ENCODE measurements around the gene ZMYM2.

ZMYM2 gene

DNA sequence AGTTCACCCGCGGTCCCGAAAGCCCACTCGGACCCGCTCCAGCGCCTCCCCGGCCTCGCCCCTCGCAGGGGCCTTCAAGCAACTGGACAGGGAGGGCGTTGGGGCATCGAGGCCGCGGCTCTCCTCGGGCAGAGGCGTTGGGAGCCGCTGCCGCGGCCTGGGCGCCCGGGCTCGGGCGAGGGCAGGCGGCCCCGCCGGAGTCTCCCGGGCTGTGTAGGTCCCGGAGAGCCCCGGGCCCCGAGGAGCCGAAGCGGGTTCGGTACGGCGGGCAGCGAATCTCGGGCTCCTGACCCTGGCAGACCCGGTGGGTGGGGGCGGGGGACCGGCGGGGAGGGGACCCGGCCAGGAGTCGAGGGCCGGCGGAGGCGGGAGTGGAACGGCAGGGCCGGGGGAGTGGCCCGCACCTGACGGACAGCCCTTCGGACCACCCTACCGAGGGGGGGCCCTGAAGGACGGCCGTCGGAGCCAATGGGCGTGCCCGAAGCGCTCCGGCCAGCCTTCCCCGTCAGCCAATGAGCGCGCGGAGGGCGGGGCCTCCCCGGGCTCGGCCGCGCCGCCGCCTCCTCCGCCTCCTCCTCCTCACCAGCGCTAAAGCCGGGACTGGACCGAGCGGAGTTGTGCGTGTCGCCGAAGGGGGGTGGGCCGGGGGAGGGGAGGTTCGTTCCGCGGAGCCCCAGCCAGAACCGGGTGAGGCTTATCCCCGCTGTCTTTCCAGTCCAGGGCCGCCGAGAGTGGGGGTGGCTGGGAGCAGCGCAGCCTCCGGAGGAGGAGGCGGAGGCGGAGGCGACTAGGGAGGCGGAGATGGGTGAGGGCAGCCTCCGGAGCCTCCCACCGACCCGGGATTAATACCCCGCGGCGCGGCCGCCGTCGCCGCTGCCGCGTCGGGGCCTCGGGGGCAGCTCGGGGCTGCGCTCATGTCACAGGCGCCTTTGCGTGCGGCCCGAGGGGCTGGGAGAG lies at the start of gene ZMYM2:
Gene ZMYM2 (plus strand): TSS at position 573 of the 957 bp plus-strand sequence. CDS start 34,346 bp downstream, outside the sequence.
- H3K4me1 ChIP-seq (ENCODE audit: control insufficient read depth, insufficient read depth, low read length, unreplicated experiment), result peaks cover 12% of the 10 kb centered on the region
- H3K27me3 ChIP-seq (ENCODE audit: insufficient read depth, low read length), result no peaks in the 10 kb centered on the region
- peak within 1 kb of the TSS; percentile 83 for H3K27ac ChIP-seq (ENCODE audit: low read depth, low read length)
- H3K36me3 ChIP-seq (ENCODE audit: insufficient read depth, low read length), result peaks cover 12% of the 10 kb centered on the region
- H3K4me3 ChIP-seq (ENCODE audit: low read depth, low read length), result peak within 1 kb of the TSS; percentile 82
- peaks cover 36% of the 10 kb centered on the region for H3K79me2 ChIP-seq (ENCODE audit: control insufficient read depth, insufficient read depth, low read length, unreplicated experiment)
- H2AFZ ChIP-seq (ENCODE audit: low read length, unreplicated experiment), result peak within 1 kb of the TSS; percentile 74

DNA sequence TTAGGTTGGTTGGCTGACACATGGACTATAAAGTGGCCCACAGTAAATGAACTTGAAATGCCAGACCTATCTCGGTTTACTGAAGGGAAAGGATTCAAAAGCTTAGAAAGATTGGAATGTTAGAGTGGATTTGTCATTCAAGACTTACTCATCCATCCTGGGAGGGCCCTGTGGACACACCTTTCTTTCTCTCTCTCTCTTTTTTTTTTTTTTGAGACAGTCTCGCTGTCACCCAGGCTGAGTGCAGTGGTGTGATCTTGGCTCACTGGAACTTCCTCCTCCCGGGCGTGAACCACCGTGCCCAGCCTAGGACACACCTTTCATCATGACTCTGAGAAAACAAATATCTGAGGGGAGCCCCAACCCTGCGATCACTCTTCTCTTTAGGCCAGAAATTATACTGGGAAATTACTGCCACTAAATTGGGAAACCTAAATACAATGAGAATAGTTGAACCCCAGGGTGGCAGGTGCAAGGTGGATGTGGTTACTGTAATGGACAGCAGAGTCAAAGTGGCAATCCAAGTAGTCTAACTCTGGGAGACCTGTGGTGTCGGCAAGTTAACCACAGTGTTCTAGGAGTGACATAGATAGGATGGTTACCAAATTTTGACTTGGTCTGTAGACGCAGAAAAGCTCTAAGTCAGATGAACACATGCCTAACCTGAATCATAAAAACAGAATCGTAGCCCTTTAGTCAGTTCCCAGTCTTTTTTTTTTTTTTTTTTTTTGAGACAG lies 48.0 kb upstream of the ZMYM2 start:
- Histone ChIP-seq H3K4me3 (ENCODE audit: low read depth, low read length) (no peak overlapping the region), H3K27me3 (ENCODE audit: insufficient read depth, low read length) (no peaks in the 10 kb centered on the region), H3K36me3 (ENCODE audit: insufficient read depth, low read length) (no peaks in the 10 kb centered on the region), H3K4me1 (ENCODE audit: control insufficient read depth, insufficient read depth, low read length, unreplicated experiment) (no peaks in the 10 kb centered on the region), H3K27ac (ENCODE audit: low read depth, low read length) (no peak overlapping the region), H2AFZ (ENCODE audit: low read length, unreplicated experiment) (peak overlapping the region; percentile 48), H3K79me2 (ENCODE audit: control insufficient read depth, insufficient read depth, low read length, unreplicated experiment) (no peaks in the 10 kb centered on the region)

DNA sequence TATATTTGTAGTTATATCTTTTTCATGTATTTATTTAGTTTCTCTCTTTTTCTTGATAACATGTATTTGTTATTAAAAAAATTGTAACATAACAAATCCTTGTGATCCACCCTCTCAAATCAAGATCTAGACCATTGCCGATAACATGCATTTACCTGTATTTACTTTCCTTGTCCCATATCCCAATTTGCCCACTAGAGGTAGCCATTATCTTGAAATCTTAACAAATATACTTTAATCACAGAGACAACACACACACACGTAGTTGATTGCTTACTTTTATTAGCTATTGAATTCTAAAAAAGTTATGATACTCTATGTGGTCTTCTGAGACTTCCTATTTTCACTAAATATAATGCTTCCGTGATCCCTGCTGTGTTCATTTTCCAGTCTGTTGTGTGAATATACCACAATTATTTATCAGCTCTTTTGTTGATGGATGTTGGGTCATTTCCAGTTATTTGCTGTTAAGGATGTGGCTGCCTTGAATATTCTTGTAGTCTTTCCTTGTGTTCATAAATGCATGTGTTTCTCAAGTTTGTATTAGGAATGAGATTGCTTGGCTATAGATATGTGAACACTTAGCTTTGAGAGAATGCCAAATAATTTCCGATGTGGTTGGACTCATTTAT lies 31.3 kb upstream of the ZMYM2 start:
- Histone ChIP-seq H3K4me1 (ENCODE audit: control insufficient read depth, insufficient read depth, low read length, unreplicated experiment) (no peaks in the 10 kb centered on the region), H3K27me3 (ENCODE audit: insufficient read depth, low read length) (no peaks in the 10 kb centered on the region), H3K27ac (ENCODE audit: low read depth, low read length) (no peak overlapping the region), H3K79me2 (ENCODE audit: control insufficient read depth, insufficient read depth, low read length, unreplicated experiment) (no peaks in the 10 kb centered on the region), H3K36me3 (ENCODE audit: insufficient read depth, low read length) (no peaks in the 10 kb centered on the region), H2AFZ (ENCODE audit: low read length, unreplicated experiment) (peak overlapping the region; percentile 87), H3K4me3 (ENCODE audit: low read depth, low read length) (peak overlapping the region; percentile 43)

DNA sequence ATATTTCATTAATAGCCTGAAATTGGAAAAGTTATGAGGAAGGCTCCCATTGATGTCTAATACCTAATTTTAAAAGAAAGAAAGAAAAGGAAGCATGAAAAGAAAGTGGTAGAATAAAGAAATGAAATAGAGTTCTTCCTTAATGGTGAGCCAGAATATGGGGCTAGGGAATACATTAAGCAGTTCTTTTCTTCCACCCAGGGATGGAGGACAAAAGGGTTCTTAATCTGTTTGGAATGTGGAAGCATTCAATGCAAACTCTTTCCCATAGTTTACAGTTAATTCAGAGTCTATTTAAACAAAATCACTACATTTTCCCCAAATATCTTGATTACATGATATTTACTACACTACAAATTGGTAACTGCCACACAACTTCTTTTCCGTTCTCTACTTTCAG lies 18.4 kb upstream of the ZMYM2 start:
- H3K36me3 ChIP-seq (ENCODE audit: insufficient read depth, low read length), result no peaks in the 10 kb centered on the region
- H2AFZ ChIP-seq (ENCODE audit: low read length, unreplicated experiment), result no peak overlapping the region
- H3K4me3 ChIP-seq (ENCODE audit: low read depth, low read length), result no peak overlapping the region
- H3K27me3 ChIP-seq (ENCODE audit: insufficient read depth, low read length), result no peaks in the 10 kb centered on the region
- no peak overlapping the region for H3K27ac ChIP-seq (ENCODE audit: low read depth, low read length)
- H3K79me2 ChIP-seq (ENCODE audit: control insufficient read depth, insufficient read depth, low read length, unreplicated experiment), result no peaks in the 10 kb centered on the region
- no peaks in the 10 kb centered on the region for H3K4me1 ChIP-seq (ENCODE audit: control insufficient read depth, insufficient read depth, low read length, unreplicated experiment)

DNA sequence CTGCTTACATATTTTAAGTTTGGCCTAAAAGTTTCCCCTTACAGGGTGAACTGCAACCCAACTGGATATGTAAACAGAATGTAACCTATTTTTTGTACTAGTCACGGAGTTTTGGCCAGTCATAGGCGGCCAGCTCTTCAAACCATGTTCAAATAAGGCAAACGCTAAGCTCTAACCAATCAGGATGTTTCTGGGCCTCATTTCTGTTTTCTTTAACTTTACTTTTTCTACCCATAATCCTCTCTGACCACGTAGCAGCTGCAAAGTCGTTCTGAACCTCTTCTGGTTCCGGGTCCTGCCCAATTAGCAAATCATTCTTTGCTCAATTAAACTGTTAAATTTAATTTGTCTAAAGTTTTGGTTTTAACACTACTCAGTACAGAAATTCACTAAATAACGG lies 8.2 kb upstream of the ZMYM2 start:
- Histone ChIP-seq H3K27me3 (ENCODE audit: insufficient read depth, low read length) (no peaks in the 10 kb centered on the region), H3K79me2 (ENCODE audit: control insufficient read depth, insufficient read depth, low read length, unreplicated experiment) (no peaks in the 10 kb centered on the region), H3K27ac (ENCODE audit: low read depth, low read length) (no peak overlapping the region), H3K4me3 (ENCODE audit: low read depth, low read length) (no peak overlapping the region), H3K36me3 (ENCODE audit: insufficient read depth, low read length) (no peaks in the 10 kb centered on the region), H3K4me1 (ENCODE audit: control insufficient read depth, insufficient read depth, low read length, unreplicated experiment) (no peaks in the 10 kb centered on the region), H2AFZ (ENCODE audit: low read length, unreplicated experiment) (no peak overlapping the region)

DNA sequence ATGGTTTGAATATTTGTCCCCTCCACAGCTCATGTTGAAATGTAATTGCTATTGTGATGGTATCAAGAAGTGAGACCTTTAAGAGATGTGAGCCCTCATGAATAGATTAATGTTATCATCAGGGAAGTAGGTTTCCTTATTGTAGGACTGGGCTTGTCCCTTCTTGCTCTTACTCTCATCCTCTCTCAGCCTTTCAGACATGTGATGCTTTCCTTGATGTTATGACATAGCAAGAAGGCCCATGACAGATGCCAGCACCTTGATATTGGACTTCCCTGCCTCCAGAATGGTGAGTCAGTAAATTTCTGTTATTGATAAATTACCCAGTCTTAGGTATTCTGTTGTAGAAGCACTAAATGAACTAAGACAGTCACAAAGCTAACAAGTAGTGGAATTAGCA lies 5.7 kb upstream of the ZMYM2 start:
- Histone ChIP-seq H2AFZ (ENCODE audit: low read length, unreplicated experiment) (no peak overlapping the region), H3K27me3 (ENCODE audit: insufficient read depth, low read length) (no peaks in the 10 kb centered on the region), H3K4me3 (ENCODE audit: low read depth, low read length) (no peak overlapping the region), H3K36me3 (ENCODE audit: insufficient read depth, low read length) (no peaks in the 10 kb centered on the region), H3K4me1 (ENCODE audit: control insufficient read depth, insufficient read depth, low read length, unreplicated experiment) (no peaks in the 10 kb centered on the region), H3K79me2 (ENCODE audit: control insufficient read depth, insufficient read depth, low read length, unreplicated experiment) (no peaks in the 10 kb centered on the region), H3K27ac (ENCODE audit: low read depth, low read length) (no peak overlapping the region)

DNA sequence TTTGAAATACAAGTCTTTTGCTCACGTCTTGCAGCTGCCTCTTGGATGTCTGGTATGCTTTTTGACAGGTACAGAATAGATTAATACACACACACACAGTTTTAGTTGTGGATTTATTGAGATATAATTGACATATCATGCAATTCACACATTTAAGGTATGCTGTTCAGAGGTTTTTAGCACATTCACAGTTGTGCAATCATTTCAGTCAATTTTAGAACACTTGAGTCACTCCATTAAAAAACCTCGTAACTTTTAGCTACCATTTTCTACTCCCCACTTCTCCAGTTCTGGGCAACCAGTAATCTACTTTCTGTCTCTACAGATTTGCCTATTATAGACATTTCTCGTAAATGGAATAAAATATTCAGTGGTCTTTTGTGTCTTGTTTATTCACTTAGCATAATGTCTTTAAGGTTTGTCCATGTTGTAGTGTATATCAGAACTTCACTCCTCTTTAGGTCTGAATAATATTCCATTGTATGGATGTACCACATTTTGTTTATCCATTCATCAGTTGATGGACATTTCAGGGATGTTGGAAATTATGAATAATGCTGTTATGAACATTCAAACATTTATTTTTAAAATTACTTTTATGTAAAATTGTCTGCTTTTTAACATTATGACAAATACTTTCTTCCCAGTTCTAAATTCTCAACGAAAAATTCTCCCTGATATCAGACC lies 2.5 kb upstream of the ZMYM2 start:
- Histone ChIP-seq H3K36me3 (ENCODE audit: insufficient read depth, low read length) (0 out of 2 replicates have a peak, but pooled peaks cover 3% of the 10 kb centered on the region), H3K79me2 (ENCODE audit: control insufficient read depth, insufficient read depth, low read length, unreplicated experiment) (peaks cover 16% of the 10 kb centered on the region), H3K27ac (ENCODE audit: low read depth, low read length) (no peak overlapping the region), H3K4me3 (ENCODE audit: low read depth, low read length) (no peak overlapping the region), H3K4me1 (ENCODE audit: control insufficient read depth, insufficient read depth, low read length, unreplicated experiment) (peaks cover under 1% of the 10 kb centered on the region), H2AFZ (ENCODE audit: low read length, unreplicated experiment) (no peak overlapping the region), H3K27me3 (ENCODE audit: insufficient read depth, low read length) (no peaks in the 10 kb centered on the region)

DNA sequence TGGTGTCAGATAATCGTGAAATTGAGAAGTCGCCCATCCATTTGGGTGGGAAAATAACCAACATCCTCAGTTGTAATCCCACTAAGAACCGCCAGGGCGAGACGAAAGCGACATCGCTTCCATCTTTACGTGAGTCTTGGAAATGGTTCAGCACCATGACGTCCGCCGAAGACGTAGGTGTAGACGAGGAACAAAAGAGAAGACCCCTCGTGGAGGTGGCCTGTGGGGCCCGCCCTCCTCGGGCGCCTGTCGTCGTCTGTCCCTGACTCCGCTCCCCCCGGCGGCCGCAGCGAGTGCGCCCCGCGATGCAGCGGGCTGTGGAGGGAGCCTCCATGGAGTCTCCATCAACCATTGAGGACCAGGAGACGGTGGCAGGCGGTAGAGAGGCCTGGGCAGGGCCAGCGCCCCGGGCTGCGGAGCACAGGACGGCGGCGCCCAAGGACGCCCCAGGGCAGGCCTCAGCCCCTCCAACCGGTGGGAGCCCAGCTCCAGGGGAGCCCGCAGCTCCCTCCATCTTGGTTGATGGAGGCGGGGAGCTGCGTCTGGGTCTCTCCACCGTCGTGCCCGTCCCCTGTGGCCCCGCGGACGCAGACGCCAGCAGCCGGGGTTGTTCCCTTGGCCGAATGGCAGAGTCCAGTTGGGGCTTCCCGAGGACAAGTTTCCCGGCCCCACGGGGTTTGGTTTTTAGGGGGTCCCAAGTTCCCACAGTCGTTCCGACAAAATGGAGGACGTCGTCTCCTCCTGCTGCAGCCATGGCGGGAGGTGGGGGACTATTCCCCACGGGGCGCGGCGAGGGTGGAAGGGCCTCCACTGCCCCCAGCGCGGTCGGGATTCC lies 990 bp upstream of the ZMYM2 start:
- Histone ChIP-seq H3K4me3 (ENCODE audit: low read depth, low read length) (peak overlapping the region; percentile 74), H3K27me3 (ENCODE audit: insufficient read depth, low read length) (no peaks in the 10 kb centered on the region), H3K4me1 (ENCODE audit: control insufficient read depth, insufficient read depth, low read length, unreplicated experiment) (peaks cover 12% of the 10 kb centered on the region), H3K36me3 (ENCODE audit: insufficient read depth, low read length) (peaks cover 12% of the 10 kb centered on the region), H3K79me2 (ENCODE audit: control insufficient read depth, insufficient read depth, low read length, unreplicated experiment) (peaks cover 28% of the 10 kb centered on the region), H3K27ac (ENCODE audit: low read depth, low read length) (peak overlapping the region; percentile 83), H2AFZ (ENCODE audit: low read length, unreplicated experiment) (peak overlapping the region; percentile 74)

DNA sequence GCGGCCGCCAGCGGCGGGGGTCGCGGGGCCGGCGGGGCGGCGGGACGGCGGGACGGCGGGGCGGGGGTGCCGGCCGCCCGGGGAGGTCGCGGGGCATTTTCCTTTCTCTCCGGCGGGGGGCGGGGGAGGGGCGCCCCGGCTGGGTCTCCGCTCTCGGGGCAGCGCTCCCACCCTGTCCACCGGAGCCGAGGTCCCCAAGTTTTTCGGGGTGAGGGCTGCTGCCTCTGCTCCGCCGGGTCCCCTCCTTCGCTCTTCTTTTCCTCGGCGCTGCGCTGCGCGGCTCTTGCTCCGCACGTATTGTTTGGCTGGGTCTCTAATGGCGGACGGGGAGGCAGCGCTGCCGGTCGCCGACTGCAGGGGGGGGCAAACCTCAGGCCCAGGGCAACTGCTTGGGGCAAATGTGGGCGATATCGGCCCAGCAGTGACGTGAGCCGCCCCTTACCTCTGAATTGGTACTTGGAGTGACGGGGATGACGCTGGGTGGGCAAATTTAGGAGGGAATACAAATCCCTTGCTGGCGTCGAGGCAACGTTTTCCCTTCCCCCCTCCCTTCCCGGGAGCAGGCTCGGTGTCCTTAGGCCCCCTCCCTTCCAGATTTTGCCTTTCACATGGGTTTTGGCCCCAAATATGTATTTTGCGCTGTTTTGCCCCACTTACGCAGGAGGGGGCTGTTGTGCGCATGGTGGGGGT lies 759 bp downstream of the ZMYM2 start:
- Histone ChIP-seq H3K79me2 (ENCODE audit: control insufficient read depth, insufficient read depth, low read length, unreplicated experiment) (peaks cover 44% of the 10 kb centered on the region), H3K4me3 (ENCODE audit: low read depth, low read length) (peak overlapping the region; percentile 82), H2AFZ (ENCODE audit: low read length, unreplicated experiment) (peak overlapping the region; percentile 74), H3K27me3 (ENCODE audit: insufficient read depth, low read length) (no peaks in the 10 kb centered on the region), H3K4me1 (ENCODE audit: control insufficient read depth, insufficient read depth, low read length, unreplicated experiment) (peaks cover 12% of the 10 kb centered on the region), H3K27ac (ENCODE audit: low read depth, low read length) (peak overlapping the region; percentile 67), H3K36me3 (ENCODE audit: insufficient read depth, low read length) (peaks cover 12% of the 10 kb centered on the region)

All from ACC112 (cell line).